PFSK-1 (cell line): Measurements from ENCODE around the gene POLR1B.

Experiments
- FOXP2 ChIP-seq: optimal IDR thresholded peaks from 2 replicates; pipeline ENCODE3; 2011; ENCODE audit warnings: borderline replicate concordance, control low read depth, inconsistent platforms; ENCODE audit not compliant: insufficient read depth; ENCODE audit errors: extremely low read length, extremely low read depth
- POLR2AphosphoS5 ChIP-seq: IDR thresholded peaks from 2 replicates; pipeline ENCODE4 v1.6.1; 2012; ENCODE audit warnings: low read depth, mild to moderate bottlenecking, control low read depth, low read length, moderate library complexity
- SIN3A ChIP-seq: IDR thresholded peaks from 2 replicates; pipeline ENCODE4 v1.6.1; 2012; ENCODE audit warnings: mild to moderate bottlenecking, low read length, moderate library complexity, borderline replicate concordance; ENCODE audit not compliant: insufficient read depth
- TAF1 ChIP-seq: IDR thresholded peaks from 2 replicates; pipeline ENCODE4 v1.6.1; 2012; ENCODE audit warnings: low read length, control low read depth, borderline replicate concordance; ENCODE audit not compliant: insufficient read depth
- TF ChIP-seq, protein P1 (sequence below), 2 experiments: IDR thresholded peaks; 2 replicates each; pipeline versions ENCODE4 v1.6.1 to v1.8.0; 2011 to 2012; ENCODE audit warnings: low read depth in 2 of 2, low read length in 2 of 2, control low read depth in 1 of 2, inconsistent platforms in 1 of 2, mild to moderate bottlenecking in 1 of 2, moderate library complexity in 1 of 2; ENCODE audit not compliant: insufficient read depth in 1 of 2

POLR1B gene

DNA sequence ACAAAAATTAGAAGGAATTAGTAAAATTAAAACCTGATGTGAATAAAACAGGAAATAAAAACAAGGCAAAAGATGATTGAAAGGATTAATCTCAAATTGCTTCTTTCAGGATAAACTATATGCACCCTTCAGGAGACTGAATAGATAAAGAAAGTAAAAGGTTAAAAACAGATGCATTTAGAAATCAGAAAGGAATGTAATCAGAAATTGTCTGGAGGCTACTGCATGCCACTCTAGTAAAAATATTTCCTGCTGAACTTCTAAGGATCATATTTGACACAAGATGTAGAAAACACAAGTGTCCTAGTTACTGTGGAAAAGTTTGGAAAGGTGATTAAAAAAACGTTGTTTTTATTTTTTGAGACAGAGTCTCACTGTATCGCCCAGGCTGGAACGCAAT is 58.4 kb downstream of the POLR1B start:
- TF ChIP-seq SIN3A (no peak), TAF1 (no peak), FOXP2 (no peak), POLR2AphosphoS5 (no peak)
- TF ChIP-seq, protein P1, sequence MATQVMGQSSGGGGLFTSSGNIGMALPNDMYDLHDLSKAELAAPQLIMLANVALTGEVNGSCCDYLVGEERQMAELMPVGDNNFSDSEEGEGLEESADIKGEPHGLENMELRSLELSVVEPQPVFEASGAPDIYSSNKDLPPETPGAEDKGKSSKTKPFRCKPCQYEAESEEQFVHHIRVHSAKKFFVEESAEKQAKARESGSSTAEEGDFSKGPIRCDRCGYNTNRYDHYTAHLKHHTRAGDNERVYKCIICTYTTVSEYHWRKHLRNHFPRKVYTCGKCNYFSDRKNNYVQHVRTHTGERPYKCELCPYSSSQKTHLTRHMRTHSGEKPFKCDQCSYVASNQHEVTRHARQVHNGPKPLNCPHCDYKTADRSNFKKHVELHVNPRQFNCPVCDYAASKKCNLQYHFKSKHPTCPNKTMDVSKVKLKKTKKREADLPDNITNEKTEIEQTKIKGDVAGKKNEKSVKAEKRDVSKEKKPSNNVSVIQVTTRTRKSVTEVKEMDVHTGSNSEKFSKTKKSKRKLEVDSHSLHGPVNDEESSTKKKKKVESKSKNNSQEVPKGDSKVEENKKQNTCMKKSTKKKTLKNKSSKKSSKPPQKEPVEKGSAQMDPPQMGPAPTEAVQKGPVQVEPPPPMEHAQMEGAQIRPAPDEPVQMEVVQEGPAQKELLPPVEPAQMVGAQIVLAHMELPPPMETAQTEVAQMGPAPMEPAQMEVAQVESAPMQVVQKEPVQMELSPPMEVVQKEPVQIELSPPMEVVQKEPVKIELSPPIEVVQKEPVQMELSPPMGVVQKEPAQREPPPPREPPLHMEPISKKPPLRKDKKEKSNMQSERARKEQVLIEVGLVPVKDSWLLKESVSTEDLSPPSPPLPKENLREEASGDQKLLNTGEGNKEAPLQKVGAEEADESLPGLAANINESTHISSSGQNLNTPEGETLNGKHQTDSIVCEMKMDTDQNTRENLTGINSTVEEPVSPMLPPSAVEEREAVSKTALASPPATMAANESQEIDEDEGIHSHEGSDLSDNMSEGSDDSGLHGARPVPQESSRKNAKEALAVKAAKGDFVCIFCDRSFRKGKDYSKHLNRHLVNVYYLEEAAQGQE (IDR thresholded peaks at IDR 0.05; ENCODE audit: insufficient read depth in 1 of 2, low read depth in 2 of 2, low read length in 2 of 2): no peak

DNA sequence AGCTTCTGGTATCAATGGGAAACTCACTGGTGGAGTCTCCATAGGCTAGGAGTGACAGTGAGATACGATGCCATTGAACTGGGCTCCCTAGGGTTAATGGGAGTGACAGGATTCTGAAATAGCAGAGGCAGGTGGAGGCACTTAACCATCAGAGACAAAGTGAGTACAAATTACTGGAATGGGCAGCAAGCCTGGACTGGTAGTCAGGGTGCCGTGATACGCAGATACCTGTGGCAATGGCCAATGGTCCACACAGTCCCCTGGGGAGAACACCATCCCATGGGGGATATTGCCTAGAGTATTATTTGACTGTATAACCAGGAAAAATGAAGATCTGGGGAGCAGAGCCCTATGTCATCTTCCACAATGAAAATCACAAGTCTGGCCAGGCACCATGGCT is 59.5 kb downstream of the POLR1B start:
- TF ChIP-seq, protein P1 (IDR thresholded peaks at IDR 0.05; ENCODE audit: insufficient read depth in 1 of 2, low read depth in 2 of 2, low read length in 2 of 2): no peak
- TF ChIP-seq SIN3A (no peak), TAF1 (no peak), FOXP2 (no peak), POLR2AphosphoS5 (no peak)

DNA sequence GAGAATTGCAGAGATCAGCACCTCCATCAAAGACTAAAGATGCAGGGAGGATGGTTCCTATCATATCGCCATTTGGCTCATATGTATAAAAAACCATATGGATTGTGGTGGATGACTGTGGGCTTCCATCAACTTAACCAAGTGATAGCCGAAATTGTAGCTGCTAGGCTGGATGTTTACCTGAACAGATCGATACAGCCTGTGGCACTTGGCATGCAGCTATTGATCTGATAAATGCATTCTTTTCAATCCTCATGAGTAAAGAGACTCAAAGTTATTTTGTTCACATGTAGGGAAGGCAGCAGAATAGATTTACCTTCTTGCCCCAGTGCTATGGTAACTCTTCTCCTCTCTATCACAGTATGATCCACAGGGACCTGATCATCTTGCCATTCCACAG is 60.7 kb downstream of the POLR1B start:
- no peak for TF ChIP-seq POLR2AphosphoS5
- TF ChIP-seq, protein P1 (IDR thresholded peaks at IDR 0.05; ENCODE audit: insufficient read depth in 1 of 2, low read depth in 2 of 2, low read length in 2 of 2): no peak
- TF ChIP-seq FOXP2: no peak
- TF ChIP-seq TAF1: no peak
- no peak for TF ChIP-seq SIN3A

DNA sequence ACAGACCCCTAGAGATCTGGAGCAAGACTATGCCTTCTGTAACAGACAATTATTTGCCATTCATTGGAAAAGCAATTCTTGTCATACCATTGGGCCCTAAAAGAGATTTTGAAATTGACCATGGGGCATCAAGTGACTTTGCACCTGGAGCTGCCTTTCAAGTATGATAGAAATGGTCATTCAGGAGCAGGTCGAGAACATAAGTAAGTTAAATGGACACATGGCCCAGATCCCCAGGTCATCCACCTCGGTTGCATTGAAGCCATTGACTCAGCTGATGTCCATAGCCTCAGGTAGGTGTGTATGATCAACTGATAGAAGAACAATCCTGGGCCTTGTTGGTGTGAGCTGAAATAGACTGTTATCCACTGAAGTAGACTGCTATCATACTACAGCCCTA is 61.5 kb downstream of the POLR1B start:
- TF ChIP-seq TAF1: no peak
- TF ChIP-seq FOXP2: no peak

DNA sequence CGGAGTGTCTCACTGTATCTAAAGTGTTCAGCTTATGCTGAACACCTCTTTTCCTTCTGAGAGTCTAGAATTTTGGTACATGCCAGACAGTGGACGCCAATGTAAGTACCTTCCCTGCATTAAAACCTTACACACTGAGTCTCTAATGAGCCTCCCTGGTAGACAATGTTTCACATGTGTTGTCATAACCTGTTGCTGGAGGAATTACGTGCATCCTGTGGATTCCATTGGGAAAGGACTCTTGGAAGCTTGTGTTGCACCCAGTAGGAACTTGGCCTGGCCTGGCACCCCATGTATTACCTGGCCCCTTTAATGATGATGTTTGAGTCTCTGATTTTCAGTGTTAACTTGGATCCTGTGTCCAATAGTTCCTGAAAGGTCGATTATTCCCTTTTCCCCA is 62.7 kb downstream of the POLR1B start:
- no peak for TF ChIP-seq SIN3A
- no peak for TF ChIP-seq TAF1
- TF ChIP-seq, protein P1 (IDR thresholded peaks at IDR 0.05; ENCODE audit: insufficient read depth in 1 of 2, low read depth in 2 of 2, low read length in 2 of 2): no peak
- no peak for TF ChIP-seq POLR2AphosphoS5
- no peak for TF ChIP-seq FOXP2
